Neuronal stem cell (in vitro differentiated cells): ENCODE results near the gene RALGAPA2.

Experiments
- DNase-seq: peaks from one replicate; pipeline ENCODE4 v3.0.0-alpha.2; 2013; ENCODE audit warnings: low spot score
- H2AFZ ChIP-seq: one replicate; pipeline ENCODE4 v1.6.1; 2013; ENCODE audit warnings: mild to moderate bottlenecking, low read length, inconsistent platforms
- H2AK5ac ChIP-seq: 2 replicates; pipeline ENCODE4 v1.6.1; 2013; ENCODE audit warnings: low read depth, mild to moderate bottlenecking, inconsistent platforms, low read length, moderate library complexity, mixed read lengths
- H2BK120ac ChIP-seq: 2 replicates; pipeline ENCODE4 v1.6.1; 2013; ENCODE audit warnings: low read depth, mild to moderate bottlenecking, inconsistent platforms, low read length, moderate library complexity, mixed read lengths
- H2BK12ac ChIP-seq: one replicate; pipeline ENCODE4 v1.6.1; 2013; ENCODE audit warnings: low read length, inconsistent platforms
- H2BK15ac ChIP-seq: 2 replicates; pipeline ENCODE4 v1.6.1; 2013; ENCODE audit warnings: mild to moderate bottlenecking, low read length, inconsistent platforms, mixed read lengths
- H2BK5ac ChIP-seq: one replicate; pipeline ENCODE4 v1.6.1; 2013; ENCODE audit warnings: inconsistent platforms, mild to moderate bottlenecking, low read length, moderate library complexity
- H3K14ac ChIP-seq: one replicate; pipeline ENCODE4 v1.6.1; 2013; ENCODE audit warnings: low read length, inconsistent platforms
- H3K18ac ChIP-seq: 2 replicates; pipeline ENCODE4 v1.6.1; 2013; ENCODE audit warnings: low read length, inconsistent platforms
- H3K23ac ChIP-seq: 2 replicates; pipeline ENCODE4 v1.6.1; 2013; ENCODE audit warnings: low read depth, mild to moderate bottlenecking, mixed read lengths, low read length, inconsistent platforms; ENCODE audit not compliant: poor library complexity
- H3K27ac ChIP-seq: replicated peaks from 3 replicates; pipeline ENCODE4 v1.5.1; 2013; ENCODE audit warnings: low read length, inconsistent platforms
- H3K27me3 ChIP-seq, 3 experiments: 2 replicates each; pipeline ENCODE4 v1.6.1; 2013; ENCODE audit warnings: low read length in 3 of 3, mild to moderate bottlenecking in 2 of 3, inconsistent platforms in 1 of 3, low read depth in 1 of 3, mixed read lengths in 1 of 3, moderate library complexity in 1 of 3; ENCODE audit not compliant: control insufficient read depth in 3 of 3, insufficient read depth in 3 of 3
- H3K36me3 ChIP-seq, 2 donors: replicated peaks in 1 of 2; 2 replicates each; pipeline ENCODE4 v1.6.1; 2013; ENCODE audit warnings: low read length in 2 of 2; ENCODE audit not compliant: control insufficient read depth in 2 of 2, insufficient read depth in 2 of 2
- H3K4ac ChIP-seq: 2 replicates; pipeline ENCODE4 v1.6.1; 2013; ENCODE audit warnings: inconsistent platforms, mild to moderate bottlenecking, low read length, moderate library complexity
- H3K4me1 ChIP-seq, 2 donors: 1 replicate in 1 of 2; 2 replicates in 1 of 2; pipeline ENCODE4 v1.6.1; 2013; ENCODE audit warnings: low read length in 2 of 2, low read depth in 1 of 2; ENCODE audit not compliant: control insufficient read depth in 2 of 2, insufficient read depth in 1 of 2
- H3K4me2 ChIP-seq: one replicate; pipeline ENCODE4 v1.6.1; 2013; ENCODE audit warnings: mild to moderate bottlenecking, low read length, inconsistent platforms; ENCODE audit not compliant: insufficient read depth, poor library complexity, severe bottlenecking
- H3K4me3 ChIP-seq, 2 donors: 2 replicates each; pipeline ENCODE4 v1.5.1; 2013; ENCODE audit warnings: low read length in 2 of 2, mild to moderate bottlenecking in 2 of 2, inconsistent platforms in 1 of 2, moderate library complexity in 1 of 2
- H3K79me1 ChIP-seq: one replicate; pipeline ENCODE4 v1.6.1; 2013; ENCODE audit warnings: low read depth, mild to moderate bottlenecking, inconsistent platforms, low read length, moderate library complexity
- H3K9ac ChIP-seq: one replicate; pipeline ENCODE4 v1.6.1; 2013; ENCODE audit warnings: mild to moderate bottlenecking, low read depth, low read length, inconsistent platforms; ENCODE audit not compliant: poor library complexity
- H3K9me3 ChIP-seq, 2 donors: replicated peaks in 1 of 2; 2 replicates each; pipeline versions ENCODE3 to v1.6.1; 2013; ENCODE audit warnings: low read length in 2 of 2, mild to moderate bottlenecking in 2 of 2, inconsistent platforms in 1 of 2, low read depth in 1 of 2, mixed read lengths in 1 of 2, moderate library complexity in 1 of 2; ENCODE audit not compliant: control insufficient read depth in 2 of 2, insufficient read depth in 1 of 2
- H4K8ac ChIP-seq: one replicate; pipeline ENCODE4 v1.6.1; 2013; ENCODE audit warnings: low read depth, mild to moderate bottlenecking, inconsistent platforms, low read length, moderate library complexity
- H4K91ac ChIP-seq: one replicate; pipeline ENCODE4 v1.6.1; 2013; ENCODE audit warnings: low read length, low read depth, mild to moderate bottlenecking, inconsistent platforms; ENCODE audit not compliant: poor library complexity
- WGBS, 2 donors: extraction: QIAGEN DNeasy Blood & Tissue Kit; methylation state at CpG; one replicate each; pipeline ENCODE4 v1.1.7; 2013; ENCODE audit warnings: missing lambda C conversion rate in 2 of 2, mixed read lengths in 1 of 2; ENCODE audit not compliant: insufficient read length in 2 of 2, insufficient replicate concordance in 1 of 2; ENCODE audit errors: extremely low coverage in 2 of 2; 5-methylcytosine and 5-hydroxymethylcytosine counted together

RALGAPA2 gene

DNA sequence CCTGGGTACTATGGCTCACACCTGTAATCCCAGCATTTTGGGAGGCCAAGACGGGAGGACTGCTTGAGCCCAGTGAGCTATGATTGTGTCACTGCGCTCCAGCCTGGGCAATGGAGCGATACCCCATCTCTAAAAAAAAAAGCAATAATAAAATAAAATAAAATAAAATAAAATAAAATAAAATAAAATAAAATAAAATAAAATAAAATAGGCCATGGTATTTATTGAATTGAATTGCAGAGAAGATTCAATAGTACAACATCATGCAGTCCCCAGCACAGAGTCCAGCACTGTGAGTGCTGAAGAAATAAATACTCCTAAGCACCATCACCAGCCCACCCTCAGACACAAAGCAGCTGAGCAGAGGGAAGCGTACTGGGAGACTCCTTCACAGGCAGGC lies 144.7 kb downstream of the RALGAPA2 start:
- Histone ChIP-seq H4K91ac (no peak overlapping the region), H3K9me3 (no peaks in the 10 kb centered on the region), H2BK15ac (no peak overlapping the region), H3K27me3 (no peaks in the 10 kb centered on the region), H3K9ac (no peak overlapping the region), H2BK12ac (no peak overlapping the region), H3K14ac (no peak overlapping the region), H3K79me1 (no peaks in the 10 kb centered on the region), H3K4ac (no peak overlapping the region), H2BK120ac (no peak overlapping the region), H3K36me3 (peaks cover 4% of the 10 kb centered on the region in 2 donors), H2AK5ac (no peak overlapping the region), H3K23ac (no peak overlapping the region), H3K27ac (no peak overlapping the region), H3K4me2 (no peak overlapping the region), H3K4me1 (no peaks in the 10 kb centered on the region), H3K4me3 (no peak overlapping the region), H2AFZ (no peak overlapping the region), H2BK5ac (no peak overlapping the region), H4K8ac (no peak overlapping the region), H3K18ac (no peak overlapping the region)
- no peak for DNase-seq
- WGBS, 2 donors, result no CpG with 5 or more reads among the region's 4 CpGs

GRCh38 chr20:20566516-20566915 lies 145.9 kb downstream of the RALGAPA2 start:
- H2AK5ac ChIP-seq, result no peak overlapping the region
- no peaks in the 10 kb centered on the region for H3K4me1 ChIP-seq
- no peak overlapping the region for H2BK120ac ChIP-seq
- H2BK12ac ChIP-seq, result no peak overlapping the region
- no peak overlapping the region for H3K4ac ChIP-seq
- peaks cover 4% of the 10 kb centered on the region in 2 donors for H3K36me3 ChIP-seq
- no peak overlapping the region for H2AFZ ChIP-seq
- no peaks in the 10 kb centered on the region for H3K9me3 ChIP-seq
- no peak overlapping the region for H3K14ac ChIP-seq
- no peak overlapping the region for H3K27ac ChIP-seq
- DNase-seq, result no peak
- WGBS, 2 donors, result no CpG with 5 or more reads among the region's 1 CpG
- H2BK15ac ChIP-seq, result no peak overlapping the region
- no peak overlapping the region for H2BK5ac ChIP-seq
- no peak overlapping the region for H3K18ac ChIP-seq
- no peak overlapping the region for H4K8ac ChIP-seq
- no peaks in the 10 kb centered on the region for H3K27me3 ChIP-seq
- H3K79me1 ChIP-seq, result no peaks in the 10 kb centered on the region
- no peak overlapping the region for H3K4me3 ChIP-seq
- no peak overlapping the region for H4K91ac ChIP-seq
- H3K4me2 ChIP-seq, result no peak overlapping the region
- H3K9ac ChIP-seq, result no peak overlapping the region
- H3K23ac ChIP-seq, result no peak overlapping the region

GRCh38 chr20:20564279-20564678 lies 148.2 kb downstream of the RALGAPA2 start:
- Histone ChIP-seq H3K4ac (no peak overlapping the region), H2BK15ac (no peak overlapping the region), H3K79me1 (no peaks in the 10 kb centered on the region), H3K27me3 (no peaks in the 10 kb centered on the region), H3K14ac (no peak overlapping the region), H3K23ac (no peak overlapping the region), H3K27ac (no peak overlapping the region), H3K9me3 (no peaks in the 10 kb centered on the region), H2AFZ (no peak overlapping the region), H3K9ac (no peak overlapping the region), H2BK120ac (no peak overlapping the region), H3K18ac (no peak overlapping the region), H2AK5ac (no peak overlapping the region), H4K91ac (no peak overlapping the region), H2BK5ac (no peak overlapping the region), H3K4me2 (no peak overlapping the region), H3K4me1 (peaks cover 0 to under 1% of the 10 kb centered on the region in 2 donors), H2BK12ac (no peak overlapping the region), H4K8ac (no peak overlapping the region), H3K4me3 (no peak overlapping the region), H3K36me3 (peaks cover 4% of the 10 kb centered on the region in 2 donors)
- no peak for DNase-seq

- H3K14ac ChIP-seq, result no peak overlapping the region
- no peak overlapping the region for H2BK5ac ChIP-seq
- H2BK15ac ChIP-seq, result no peak overlapping the region
- H2BK12ac ChIP-seq, result no peak overlapping the region
- no peak overlapping the region for H2BK120ac ChIP-seq
- no peak overlapping the region for H3K18ac ChIP-seq
- H2AFZ ChIP-seq, result no peak overlapping the region
- no peak overlapping the region for H3K27ac ChIP-seq
- H3K79me1 ChIP-seq, result no peaks in the 10 kb centered on the region
- H2AK5ac ChIP-seq, result no peak overlapping the region
- no CpG with 5 or more reads among the region's 4 CpGs for WGBS, 2 donors
- no peaks in the 10 kb centered on the region for H3K9me3 ChIP-seq
- no peak overlapping the region for H3K23ac ChIP-seq
- H3K4me2 ChIP-seq, result no peak overlapping the region
- H3K36me3 ChIP-seq, result peaks cover 4% of the 10 kb centered on the region in 2 donors
- H3K4me1 ChIP-seq, result peaks cover 0 to 2% of the 10 kb centered on the region in 2 donors
- H3K9ac ChIP-seq, result no peak overlapping the region
- H3K27me3 ChIP-seq, result no peaks in the 10 kb centered on the region
- H4K91ac ChIP-seq, result no peak overlapping the region
- H3K4me3 ChIP-seq, result no peak overlapping the region
- no peak overlapping the region for H4K8ac ChIP-seq
- H3K4ac ChIP-seq, result no peak overlapping the region
- DNase-seq, result no peak
These were observed 149.9 kb downstream of the RALGAPA2 start for GRCh38 chr20:20562507-20562906.
